HepG2 (cell line): ENCODE data around the gene LAX1. TPM values are rescaled to one million over a fixed set of nuclear protein-coding genes. Genes with fewer than 3 reads are reported as not detected.

ENCODE experiments used
- ATAC-seq: fragments of 200-7000 bp; cut with Tn5 transposase; 3 replicates; pipeline ENCODE4 v1.9.1; 2020; ENCODE audit warnings: mild to moderate bottlenecking, moderate library complexity
- BruUV-seq: library from RNA; stranded (reverse); fragments of 400-500 nt; replicated peaks from 2 replicates; lab custom pipeline; 2021; lab: Mats Ljungman, UMichigan
- CTCF ChIA-PET: fragments of 300-600 bp; formaldehyde crosslinking; extraction: SDS; loops from one replicate; lab custom pipeline; 2021; ENCODE audit warnings: low total read pairs, inconsistent platforms, low intra/inter-chr PET ratio; lab: Yijun Ruan, JAX
- POLR2A ChIA-PET: fragments of 350-600 bp; sonication (Branson Sonifier 250); formaldehyde crosslinking; loops from one replicate; lab custom pipeline; 2020; ENCODE audit warnings: antibody characterized with exemption, inconsistent platforms; lab: Yijun Ruan, JAX
- DNase-seq: peaks from one replicate; pipeline ENCODE4 v3.0.0-alpha.2; 2015; ENCODE audit warnings: low spot score
- FAIRE-seq: peaks from 3 replicates; lab custom pipeline; 2011; peaks lifted over from hg19 to GRCh38; lab: Jason Lieb, UNC
- H2AFZ ChIP-seq: one replicate; pipeline ENCODE4 v1.6.1; 2011; ENCODE audit warnings: low read length, inconsistent platforms
- H3K27ac ChIP-seq: fragments of 300-600 bp; 3 replicates; pipeline ENCODE4 v1.8.0; 2011; ENCODE audit warnings: mixed run types, mild to moderate bottlenecking, mixed read lengths, low read length, inconsistent platforms; ENCODE audit not compliant: insufficient read depth; ENCODE audit errors: extremely low read length
- H3K27me3 ChIP-seq, 2 experiments: fragments of 200-600 bp in 1 of 2; 2 replicates in 1 of 2; 3 replicates in 1 of 2; pipeline versions ENCODE4 v1.6.0 to v1.8.0; 2011; ENCODE audit warnings: low read length in 2 of 2, mild to moderate bottlenecking in 2 of 2, moderate library complexity in 2 of 2, inconsistent platforms in 1 of 2; ENCODE audit not compliant: insufficient read depth in 2 of 2, control insufficient read depth in 1 of 2
- H3K36me3 ChIP-seq, 2 experiments: fragments of 200-600 bp in 1 of 2; replicated peaks in 1 of 2; 2 replicates in 1 of 2; 3 replicates in 1 of 2; pipeline versions ENCODE4 v1.5.1 to v1.8.0; 2011; ENCODE audit warnings: low read length in 2 of 2, inconsistent platforms in 1 of 2; ENCODE audit not compliant: insufficient read depth in 2 of 2, control insufficient read depth in 1 of 2
- H3K4me1 ChIP-seq: 2 replicates; pipeline ENCODE4 v1.5.1; 2012; ENCODE audit warnings: low read length, inconsistent platforms; ENCODE audit not compliant: insufficient read depth
- H3K4me2 ChIP-seq: 2 replicates; pipeline ENCODE4 v1.6.0; 2011; ENCODE audit warnings: low read depth, low read length, inconsistent platforms
- H3K4me3 ChIP-seq, 3 experiments: fragments of 200-600 bp in 1 of 3; sonication (generic), shearing (Covaris generic) in 1 of 3; replicated peaks in 1 of 3; 2 replicates each; pipeline ENCODE4 v1.5.1; 2011 to 2016; ENCODE audit warnings: low read length in 3 of 3, inconsistent platforms in 2 of 3, low read depth in 2 of 3, mild to moderate bottlenecking in 2 of 3, control low read depth in 1 of 3, mixed read lengths in 1 of 3; ENCODE audit not compliant: insufficient read depth in 1 of 3
- H3K79me2 ChIP-seq: one replicate; pipeline ENCODE4 v1.6.1; 2011; ENCODE audit warnings: low read length, inconsistent platforms; ENCODE audit not compliant: insufficient read depth
- H3K9ac ChIP-seq: 2 replicates; pipeline ENCODE4 v1.6.0; 2011; ENCODE audit warnings: mild to moderate bottlenecking, low read depth, low read length, inconsistent platforms; ENCODE audit not compliant: insufficient read depth
- H3K9me3 ChIP-seq: 2 replicates; pipeline ENCODE4 v1.5.1; 2012; ENCODE audit warnings: mild to moderate bottlenecking, low read length
- H4K20me1 ChIP-seq: 2 replicates; pipeline ENCODE4 v1.6.0; 2011; ENCODE audit warnings: inconsistent platforms, mild to moderate bottlenecking, low read length, moderate library complexity; ENCODE audit not compliant: insufficient read depth
- AHR ChIP-seq: IDR thresholded peaks from 2 replicates; pipeline ENCODE4 v1.6.1; 2018; ENCODE audit warnings: missing genetic modification reagents, missing compliant biosample characterization
- EZH2 ChIP-seq: conservative IDR thresholded peaks from 2 replicates; pipeline ENCODE4 v1.6.1; 2012; ENCODE audit warnings: mild to moderate bottlenecking, low read depth, low read length, moderate library complexity
- HMGXB4 ChIP-seq, 2 experiments: sonication (generic) in 1 of 2; formaldehyde crosslinking in 1 of 2; IDR thresholded peaks; 2 replicates each; pipeline versions ENCODE4 v1.4.0 to v1.6.1; 2018 to 2020; ENCODE audit warnings: missing genetic modification reagents in 2 of 2, borderline replicate concordance in 1 of 2, low read depth in 1 of 2, mild to moderate bottlenecking in 1 of 2, missing biosample characterization in 1 of 2
- KDM3A ChIP-seq: IDR thresholded peaks from 2 replicates; pipeline ENCODE4 v1.6.1; 2018; ENCODE audit warnings: low read depth, missing compliant biosample characterization
- MXI1 ChIP-seq: IDR thresholded peaks from 3 replicates; pipeline ENCODE4 v1.6.1; 2012; ENCODE audit warnings: low read depth, low read length, inconsistent platforms, borderline replicate concordance
- NCOA5 ChIP-seq: sonication (generic); formaldehyde crosslinking; IDR thresholded peaks from 2 replicates; pipeline ENCODE4 v1.4.0; 2020; ENCODE audit warnings: missing genetic modification reagents
- NR2F6 ChIP-seq, 2 experiments: IDR thresholded peaks; 2 replicates each; pipeline ENCODE4 v1.6.1; 2016; ENCODE audit warnings: antibody characterized with exemption in 1 of 2, mild to moderate bottlenecking in 1 of 2
- REL ChIP-seq: sonication (generic); formaldehyde crosslinking; conservative IDR thresholded peaks from 2 replicates; pipeline ENCODE4 v1.8.0; 2022; ENCODE audit warnings: mild to moderate bottlenecking, missing genetic modification reagents, moderate library complexity
- ZNF335 ChIP-seq: sonication (generic); formaldehyde crosslinking; IDR thresholded peaks from 2 replicates; pipeline ENCODE4 v1.4.0; 2020; ENCODE audit warnings: missing genetic modification reagents
- WGBS: methylation state at CpG from one replicate; pipeline ENCODE4 v1.1.6; 2017; ENCODE audit warnings: low lambda C conversion rate; 5-methylcytosine and 5-hydroxymethylcytosine counted together
- in situ Hi-C: cut with HindIII; loops from 2 replicates; pipeline ENCODE4 v1.10.0; 2017; ENCODE audit warnings: low pct_unique_long_range_greater_than_20kb; ENCODE audit not compliant: extremely low pct_ligation_motif_present
- intact Hi-C: fragments of 100-400 bp; cut with micrococcal nuclease; formaldehyde crosslinking; loops from one replicate; pipeline ENCODE4 v1.10.0; 2022; ENCODE audit not compliant: unreplicated experiment
- polyA plus RNA-seq, 8 experiments: library from polyadenylated mRNA; depleted of rRNA in 3 of 8; stranded (reverse) in 7 of 8; unstranded in 1 of 8; fragments of >200 nt; fragmentation: Illumina TruSeq in 4 of 8; extraction: Trizol in 4 of 8; gene quantifications; 2 replicates each; pipeline versions ENCODE4 v1.2.1 to v1.2.3, GENCODE V29; 2011 to 2016; ENCODE audit warnings: low read depth in 4 of 8, missing spikeins in 1 of 8, mixed read lengths in 1 of 8; ENCODE audit not compliant: insufficient read depth in 1 of 8
- total RNA-seq, 5 experiments: library from RNA; depleted of rRNA; stranded (reverse); fragments of >200 nt; fragmentation: Illumina TruSeq; extraction: Trizol; gene quantifications; 2 replicates each; pipeline ENCODE4 v1.2.3, GENCODE V29; 2016; ENCODE audit warnings: low read depth in 1 of 5
- TF ChIP-seq, protein P1 (sequence below): sonication (generic); formaldehyde crosslinking; IDR thresholded peaks from 2 replicates; pipeline ENCODE4 v1.4.0; 2020; ENCODE audit warnings: missing genetic modification reagents
- TF ChIP-seq, protein P2 (sequence below): sonication (generic); formaldehyde crosslinking; IDR thresholded peaks from 2 replicates; pipeline ENCODE4 v1.5.1; 2020; ENCODE audit warnings: missing genetic modification reagents, mild to moderate bottlenecking, borderline replicate concordance

LAX1 gene
- total and polyA plus RNA-seq, 2 of the 13 experiments (the other 11 are each of a cell fraction or from before 2014, with no cell fraction given), result not detected

DNA sequence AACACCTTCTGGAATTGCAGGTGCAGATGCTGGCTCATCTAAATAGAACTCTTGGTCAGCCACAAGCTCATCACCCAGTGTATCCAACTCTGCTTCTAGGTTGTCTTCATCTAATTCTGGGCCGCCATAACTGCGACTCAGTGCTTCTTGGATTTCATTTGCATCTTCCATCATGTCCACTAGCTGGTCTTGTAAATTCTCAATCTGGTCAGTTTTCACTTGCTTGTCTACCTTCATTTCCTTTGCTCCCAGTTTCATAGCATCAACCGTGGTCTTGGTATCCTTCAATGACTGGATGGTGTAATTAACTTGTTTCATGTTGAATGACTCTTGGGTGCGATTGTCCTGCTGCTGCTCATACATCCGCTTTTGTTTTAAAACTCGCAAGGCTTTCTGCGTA lies 40.7 kb downstream of the LAX1 start:
- TF ChIP-seq AHR (no peak), REL (no peak), KDM3A (CRISPR knock-in tag) (no peak)
- TF ChIP-seq, protein P1, sequence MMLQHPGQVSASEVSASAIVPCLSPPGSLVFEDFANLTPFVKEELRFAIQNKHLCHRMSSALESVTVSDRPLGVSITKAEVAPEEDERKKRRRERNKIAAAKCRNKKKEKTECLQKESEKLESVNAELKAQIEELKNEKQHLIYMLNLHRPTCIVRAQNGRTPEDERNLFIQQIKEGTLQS, result no peak
- TF ChIP-seq, protein P2, sequence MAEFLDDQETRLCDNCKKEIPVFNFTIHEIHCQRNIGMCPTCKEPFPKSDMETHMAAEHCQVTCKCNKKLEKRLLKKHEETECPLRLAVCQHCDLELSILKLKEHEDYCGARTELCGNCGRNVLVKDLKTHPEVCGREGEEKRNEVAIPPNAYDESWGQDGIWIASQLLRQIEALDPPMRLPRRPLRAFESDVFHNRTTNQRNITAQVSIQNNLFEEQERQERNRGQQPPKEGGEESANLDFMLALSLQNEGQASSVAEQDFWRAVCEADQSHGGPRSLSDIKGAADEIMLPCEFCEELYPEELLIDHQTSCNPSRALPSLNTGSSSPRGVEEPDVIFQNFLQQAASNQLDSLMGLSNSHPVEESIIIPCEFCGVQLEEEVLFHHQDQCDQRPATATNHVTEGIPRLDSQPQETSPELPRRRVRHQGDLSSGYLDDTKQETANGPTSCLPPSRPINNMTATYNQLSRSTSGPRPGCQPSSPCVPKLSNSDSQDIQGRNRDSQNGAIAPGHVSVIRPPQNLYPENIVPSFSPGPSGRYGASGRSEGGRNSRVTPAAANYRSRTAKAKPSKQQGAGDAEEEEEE (CRISPR knock-in tag), result no peak
- peaks cover 36% of the 10 kb centered on the region for H3K79me2 ChIP-seq
- WGBS, result 96% methylated on average over 7 of the region's 7 CpGs
- no peak overlapping the region for H3K4me2 ChIP-seq
- H3K4me3 ChIP-seq, result no peak overlapping the region
- peaks cover 5 to 38% of the 10 kb centered on the region in 2 experiments for H3K36me3 ChIP-seq
- FAIRE-seq (no peak), DNase-seq (no peak), ATAC-seq (no peak)
- ChIA-PET CTCF (no interaction called here), POLR2A (no interaction called here)
- H2AFZ ChIP-seq, result no peak overlapping the region
- H3K9me3 ChIP-seq, result no peaks in the 10 kb centered on the region
- intact Hi-C loops, result no loop called here
- in situ Hi-C loops, result no loop called here
- H3K4me1 ChIP-seq, result no peaks in the 10 kb centered on the region
- no peak overlapping the region for H3K9ac ChIP-seq
- H3K27ac ChIP-seq, result no peak overlapping the region
- no peaks in the 10 kb centered on the region for H3K27me3 ChIP-seq
- no TSS peak for BruUV-seq
- H4K20me1 ChIP-seq, result peaks cover 6% of the 10 kb centered on the region

DNA sequence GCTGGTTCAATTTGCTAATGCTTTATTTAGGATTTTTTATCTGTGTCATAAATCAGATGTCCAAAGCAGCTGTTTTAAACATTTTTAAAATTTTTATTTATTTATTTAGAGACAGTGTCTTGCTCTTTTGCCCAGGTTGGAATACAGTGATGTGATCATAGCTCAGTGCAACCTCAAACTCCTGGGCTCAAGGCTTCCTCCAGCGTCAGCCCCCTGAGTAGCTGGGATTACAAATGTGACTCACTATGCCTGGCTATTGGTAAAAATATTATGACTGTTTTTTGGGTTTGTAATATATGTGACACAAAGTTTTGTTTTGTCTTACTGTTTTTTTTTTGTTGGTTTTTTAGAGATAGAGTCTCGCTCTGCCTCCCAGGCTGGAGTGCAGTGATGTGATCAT lies 42.2 kb downstream of the LAX1 start:
- DNase-seq, result no peak
- 98% methylated on average over 2 of the region's 2 CpGs for WGBS
- no TSS peak for BruUV-seq
- H3K4me1 ChIP-seq, result no peaks in the 10 kb centered on the region
- POLR2A ChIA-PET, result interaction anchor here (1.0 kb wide), 1 partner anchor 11 kb away, joined by 4 read pairs; the partner anchor contains the start of genes ZBED6 and ZC3H11A
- H3K4me3 ChIP-seq, result no peak overlapping the region
- in situ Hi-C loops (no loop called here), intact Hi-C loops (no loop called here)
- no peaks in the 10 kb centered on the region for H3K27me3 ChIP-seq
- no peak overlapping the region for H3K27ac ChIP-seq
- no peaks in the 10 kb centered on the region; the same call in 1 of the 2 replicates for H4K20me1 ChIP-seq
- no peak overlapping the region for H3K9ac ChIP-seq
- H3K4me2 ChIP-seq, result no peak overlapping the region
- FAIRE-seq, result no peak
- H3K36me3 ChIP-seq, result peaks cover 5 to 36% of the 10 kb centered on the region in 2 experiments
- H2AFZ ChIP-seq, result no peak overlapping the region
- no peak for TF ChIP-seq NR2F6 (IDR thresholded peaks at IDR 0.05)
- no peak for TF ChIP-seq NR2F6 (CRISPR knock-in tag; IDR thresholded peaks at IDR 0.05)
- TF ChIP-seq ZNF335, result no peak
- TF ChIP-seq NCOA5 (CRISPR knock-in tag), result no peak
- TF ChIP-seq EZH2, result no peak
- TF ChIP-seq MXI1, result no peak
- no peak for TF ChIP-seq HMGXB4 (CRISPR knock-in tag; IDR thresholded peaks at IDR 0.05; ENCODE audit: borderline replicate concordance in 1 of 2, low read depth in 1 of 2)
- H3K9me3 ChIP-seq, result no peaks in the 10 kb centered on the region
- ATAC-seq, result no peak
- CTCF ChIA-PET, result no interaction called here
- H3K79me2 ChIP-seq, result peaks cover 22% of the 10 kb centered on the region
